GM12878 (cell line): ENCODE results near the gene LRSAM1. TPM values are rescaled to one million over a fixed set of nuclear protein-coding genes. Genes with fewer than 3 reads are reported as not detected.

ENCODE experiments used
- ATAC-seq: fragments of 200-7000 bp; cut with Tn5 transposase; 3 replicates; pipeline ENCODE4 v1.9.1; 2020; ENCODE audit warnings: mild to moderate bottlenecking, moderate library complexity
- BruUV-seq: library from RNA; stranded (reverse); fragments of 400-500 nt; replicated peaks from 2 replicates; lab custom pipeline; 2021; lab: Mats Ljungman, UMichigan
- CTCF ChIA-PET: fragments of 300-600 bp; sonication (Branson Sonifier 250); formaldehyde crosslinking; extraction: SDS; loops from one replicate; lab custom pipeline; 2021; ENCODE audit warnings: inconsistent platforms; lab: Yijun Ruan, JAX
- POLR2A ChIA-PET: fragments of 350-600 bp; formaldehyde crosslinking; extraction: SDS; loops from one replicate; lab custom pipeline; 2021; ENCODE audit warnings: inconsistent platforms; lab: Charles Lee
- RAD21 ChIA-PET: fragments of 300-600 bp; sonication (Branson Sonifier 250); formaldehyde crosslinking; loops from one replicate; lab custom pipeline; 2023; ENCODE audit warnings: antibody characterized with exemption; ENCODE audit not compliant: unreplicated experiment; lab: Charles Lee
- SMC1A ChIA-PET: fragments of 300-600 bp; sonication (Branson Sonifier 250); formaldehyde crosslinking; loops from one replicate; lab custom pipeline; 2023; ENCODE audit not compliant: unreplicated experiment, uncharacterized antibody; lab: Charles Lee
- DNase-seq: peaks from one replicate; pipeline ENCODE4 v3.0.0-alpha.2; 2011; ENCODE audit warnings: low read depth, low spot score
- FAIRE-seq: peaks from 3 replicates; lab custom pipeline; 2011; peaks lifted over from hg19 to GRCh38; lab: Jason Lieb, UNC
- H2AFZ ChIP-seq: 2 replicates; pipeline ENCODE4 v1.6.0; 2011; ENCODE audit warnings: low read depth, low read length, control low read depth; ENCODE audit not compliant: control insufficient read depth
- H3K27ac ChIP-seq: 2 replicates; pipeline ENCODE4 v1.5.1; 2011; ENCODE audit warnings: control low read depth; ENCODE audit not compliant: control insufficient read depth, insufficient read depth
- H3K27me3 ChIP-seq, 2 experiments: replicated peaks in 1 of 2; 2 replicates each; pipeline versions ENCODE4 v1.6.0 to v1.6.1; 2011; ENCODE audit warnings: low read length in 1 of 2; ENCODE audit not compliant: control insufficient read depth in 2 of 2, insufficient read depth in 2 of 2
- H3K36me3 ChIP-seq, 2 experiments: 2 replicates each; pipeline ENCODE4 v1.5.1; 2011; ENCODE audit warnings: low read length in 1 of 2; ENCODE audit not compliant: control insufficient read depth in 2 of 2, insufficient read depth in 2 of 2
- H3K4me1 ChIP-seq: 2 replicates; pipeline ENCODE4 v1.6.1; 2011; ENCODE audit warnings: mild to moderate bottlenecking, low read length, moderate library complexity, mixed read lengths; ENCODE audit not compliant: control insufficient read depth, insufficient read depth
- H3K4me2 ChIP-seq: 2 replicates; pipeline ENCODE4 v1.6.0; 2011; ENCODE audit warnings: control low read depth; ENCODE audit not compliant: control insufficient read depth, insufficient read depth
- H3K4me3 ChIP-seq: fragments of 200-600 bp; sonication (generic); 2 replicates; pipeline ENCODE4 v1.5.1; 2016
- H3K79me2 ChIP-seq: 2 replicates; pipeline ENCODE4 v1.6.0; 2011; ENCODE audit warnings: low read length; ENCODE audit not compliant: control insufficient read depth, insufficient read depth
- H3K9ac ChIP-seq: 2 replicates; pipeline ENCODE4 v1.8.0; 2011; ENCODE audit warnings: low read length, control low read depth, mixed read lengths; ENCODE audit not compliant: control insufficient read depth, insufficient read depth
- H3K9me3 ChIP-seq: replicated peaks from 3 replicates; pipeline ENCODE4 v1.5.1; 2011; ENCODE audit warnings: mild to moderate bottlenecking, low read length; ENCODE audit not compliant: control insufficient read depth, insufficient read depth
- H4K20me1 ChIP-seq: 2 replicates; pipeline ENCODE4 v1.6.0; 2011; ENCODE audit not compliant: control insufficient read depth, insufficient read depth
- ATF7 ChIP-seq: fragments of 450-650 bp; IDR thresholded peaks from 2 replicates; pipeline ENCODE4 v1.6.1; 2016; ENCODE audit warnings: low read depth, mild to moderate bottlenecking
- CEBPB ChIP-seq, 2 experiments: fragments of 150-350 bp in 1 of 2; IDR thresholded peaks; 2 replicates each; pipeline ENCODE4 v1.6.1; 2012 to 2014; ENCODE audit warnings: low read depth in 2 of 2, low read length in 2 of 2, borderline replicate concordance in 1 of 2, inconsistent platforms in 1 of 2
- CHD2 ChIP-seq: IDR thresholded peaks from 2 replicates; pipeline ENCODE4 v1.6.1; 2011; ENCODE audit warnings: low read depth, low read length, improper control_type of control experiment, borderline replicate concordance
- HDAC2 ChIP-seq: fragments of 200-600 bp; sonication (generic); IDR thresholded peaks from 2 replicates; pipeline ENCODE4 v1.6.1; 2017
- IRF5 ChIP-seq: fragments of 450-650 bp; IDR thresholded peaks from 2 replicates; pipeline ENCODE4 v1.6.1; 2017; ENCODE audit warnings: borderline replicate concordance
- NFYA ChIP-seq: IDR thresholded peaks from 2 replicates; pipeline ENCODE4 v1.6.1; 2011; ENCODE audit warnings: low read depth, mild to moderate bottlenecking, low read length, improper control_type of control experiment, borderline replicate concordance
- NFYB ChIP-seq: IDR thresholded peaks from 2 replicates; pipeline ENCODE4 v1.6.1; 2011; ENCODE audit warnings: low read depth, mild to moderate bottlenecking, low read length, improper control_type of control experiment, moderate library complexity; ENCODE audit not compliant: insufficient read depth
- NRF1 ChIP-seq: conservative IDR thresholded peaks from 2 replicates; pipeline ENCODE4 v1.6.1; 2011; ENCODE audit warnings: mild to moderate bottlenecking, low read depth, low read length, improper control_type of control experiment
- PAX8 ChIP-seq: fragments of 450-650 bp; IDR thresholded peaks from 2 replicates; pipeline ENCODE4 v1.6.1; 2017; ENCODE audit warnings: mild to moderate bottlenecking, moderate library complexity
- RAD21 ChIP-seq: IDR thresholded peaks from 2 replicates; pipeline ENCODE4 v1.6.1; 2011; ENCODE audit warnings: mild to moderate bottlenecking, low read depth, low read length, moderate library complexity; ENCODE audit not compliant: insufficient read depth
- SMAD1 ChIP-seq: fragments of 450-650 bp; IDR thresholded peaks from 2 replicates; pipeline ENCODE4 v1.6.1; 2018; ENCODE audit warnings: mild to moderate bottlenecking, low read depth; ENCODE audit not compliant: partially characterized antibody
- STAT1 ChIP-seq: fragments of 450-650 bp; conservative IDR thresholded peaks from 2 replicates; pipeline ENCODE4 v1.6.1; 2014; ENCODE audit warnings: antibody characterized with exemption, mild to moderate bottlenecking
- TARDBP ChIP-seq: IDR thresholded peaks from 2 replicates; pipeline ENCODE4 v1.6.1; 2016; ENCODE audit warnings: borderline replicate concordance
- WRNIP1 ChIP-seq: IDR thresholded peaks from 2 replicates; pipeline ENCODE4 v1.6.1; 2011; ENCODE audit warnings: low read depth, low read length, improper control_type of control experiment, borderline replicate concordance
- ZNF24 ChIP-seq: fragments of 450-650 bp; IDR thresholded peaks from 2 replicates; pipeline ENCODE4 v1.6.1; 2017; ENCODE audit warnings: antibody characterized with exemption, mild to moderate bottlenecking
- ZNF622 ChIP-seq: fragments of 450-650 bp; IDR thresholded peaks from 2 replicates; pipeline ENCODE4 v1.6.1; 2017; ENCODE audit warnings: mild to moderate bottlenecking, inconsistent platforms
- WGBS: methylation state at CpG from one replicate; pipeline ENCODE4 v1.1.6; 2016; ENCODE audit warnings: low lambda C conversion rate; ENCODE audit not compliant: insufficient replicate concordance, insufficient coverage; ENCODE audit errors: missing lambda C conversion rate; 5-methylcytosine and 5-hydroxymethylcytosine counted together
- in situ Hi-C: fragments of 300-500 bp; cut with MboI; formaldehyde crosslinking; loops from 9 replicates; pipeline ENCODE4 v1.14.3; 2018; ENCODE audit warnings: mixed read lengths
- intact Hi-C: fragments of 100-400 bp; cut with micrococcal nuclease; formaldehyde crosslinking; loops from one replicate; pipeline ENCODE4 v1.14.2; 2022; ENCODE audit not compliant: unreplicated experiment
- polyA plus RNA-seq, 11 experiments: library from polyadenylated mRNA; depleted of rRNA in 4 of 11; unstranded in 6 of 11; stranded (reverse) in 5 of 11; fragments of >200 nt; fragmentation: Nextera tagmentation in 4 of 11; fragmentation: Illumina TruSeq in 1 of 11; extraction: Ambion mirVana in 4 of 11; extraction: Trizol in 1 of 11; gene quantifications; 1 replicate in 1 of 11; 2 replicates in 10 of 11; pipeline versions ENCODE4 v1.2.1 to v1.2.3, GENCODE V29; 2011 to 2016; ENCODE audit warnings: inconsistent platforms in 2 of 11, missing spikeins in 2 of 11, low read depth in 1 of 11
- total RNA-seq, 4 experiments: library from RNA; depleted of rRNA in 3 of 4; stranded (reverse); fragments of >200 nt in 3 of 4; fragmentation: Illumina TruSeq in 1 of 4; extraction: Trizol in 1 of 4; gene quantifications; 2 replicates each; pipeline versions ENCODE4 v1.2.1 to v1.2.3, GENCODE V29; 2013 to 2021

Gene LRSAM1
- total and polyA plus RNA-seq, 10 of the 15 experiments (the other 5 are each of a cell fraction or from before 2014, with no cell fraction given), result 0.14 to 23.4 (median 11.7) TPM

DNA sequence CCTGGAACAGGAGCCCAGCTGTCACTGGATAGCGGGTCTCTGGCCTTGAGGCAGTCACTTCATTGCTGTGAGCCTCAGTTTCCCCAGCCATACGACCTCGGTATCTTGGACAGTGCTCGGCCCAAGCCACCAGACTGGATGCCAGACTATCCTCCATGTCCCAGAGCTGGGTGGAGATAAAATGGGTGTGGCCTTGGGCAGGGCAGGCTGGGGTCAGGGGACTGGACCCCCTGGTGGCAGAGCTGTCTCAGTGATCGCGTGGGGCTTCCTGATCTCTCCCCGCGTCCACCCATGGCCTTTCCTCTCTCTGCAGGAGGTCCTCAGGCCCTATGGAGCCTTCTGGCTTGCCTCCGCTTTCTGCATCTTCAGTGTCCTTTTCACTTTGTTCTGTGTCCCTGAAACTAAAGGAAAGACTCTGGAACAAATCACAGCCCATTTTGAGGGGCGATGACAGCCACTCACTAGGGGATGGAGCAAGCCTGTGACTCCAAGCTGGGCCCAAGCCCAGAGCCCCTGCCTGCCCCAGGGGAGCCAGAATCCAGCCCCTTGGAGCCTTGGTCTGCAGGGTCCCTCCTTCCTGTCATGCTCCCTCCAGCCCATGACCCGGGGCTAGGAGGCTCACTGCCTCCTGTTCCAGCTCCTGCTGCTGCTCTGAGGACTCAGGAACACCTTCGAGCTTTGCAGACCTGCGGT is 44.4 kb upstream of the LRSAM1 start:
- ChIA-PET SMC1A (interaction anchor here (1.3 kb wide), 1 partner anchor 48 kb away, joined by 4 read pairs; no protein-coding TSS in a partner anchor), CTCF (interaction anchor here (1.0 kb wide), 1 partner anchor 95 kb away, joined by 3 read pairs; no protein-coding TSS in a partner anchor), RAD21 (interaction anchor here (0.9 kb wide), 1 partner anchor 10 kb away, joined by 3 read pairs; the partner anchor contains the start of gene SLC2A8), POLR2A (no interaction called here)
- Histone ChIP-seq H4K20me1 (no peaks in the 10 kb centered on the region), H3K4me3 (no peak overlapping the region), H2AFZ (no peak overlapping the region), H3K79me2 (no peaks in the 10 kb centered on the region), H3K9me3 (no peaks in the 10 kb centered on the region), H3K36me3 (peaks cover 0 to 3% of the 10 kb centered on the region in 2 experiments; a peak in 2 of 4 replicates), H3K4me2 (no peak overlapping the region), H3K27me3 (no peaks in the 10 kb centered on the region), H3K27ac (no peak overlapping the region), H3K4me1 (no peaks in the 10 kb centered on the region), H3K9ac (no peak overlapping the region)
- no TSS peak for BruUV-seq
- in situ Hi-C loops (no loop called here), intact Hi-C loops (no loop called here)
- ATAC-seq, result no peak
- no peak for FAIRE-seq
- TF ChIP-seq STAT1 (no peak), ATF7 (no peak), HDAC2 (no peak), NFYB (no peak), CEBPB (IDR thresholded peaks at IDR 0.05; ENCODE audit: borderline replicate concordance in 1 of 2, low read depth in 2 of 2, low read length in 2 of 2) (no peak), CHD2 (no peak), NFYA (no peak), NRF1 (no peak), SMAD1 (no peak), IRF5 (no peak), WRNIP1 (no peak), ZNF24 (no peak), RAD21 (no peak), ZNF622 (no peak), TARDBP (no peak), PAX8 (no peak)
- no peak for DNase-seq
- 93% methylated on average over 13 of the region's 13 CpGs for WGBS
